ENCODE measurements around the gene C1QTNF1. TPM values are rescaled to one million over a fixed set of nuclear protein-coding genes. Genes with fewer than 3 reads are reported as not detected.
A peak's percentile ranks its signal among the peaks of the same experiment; 100 is the strongest.

The C1QTNF1 gene
- total RNA-seq, 6 donors from 2014 or later, result 9.3 to 30.4 (median 14.1) TPM

DNA sequence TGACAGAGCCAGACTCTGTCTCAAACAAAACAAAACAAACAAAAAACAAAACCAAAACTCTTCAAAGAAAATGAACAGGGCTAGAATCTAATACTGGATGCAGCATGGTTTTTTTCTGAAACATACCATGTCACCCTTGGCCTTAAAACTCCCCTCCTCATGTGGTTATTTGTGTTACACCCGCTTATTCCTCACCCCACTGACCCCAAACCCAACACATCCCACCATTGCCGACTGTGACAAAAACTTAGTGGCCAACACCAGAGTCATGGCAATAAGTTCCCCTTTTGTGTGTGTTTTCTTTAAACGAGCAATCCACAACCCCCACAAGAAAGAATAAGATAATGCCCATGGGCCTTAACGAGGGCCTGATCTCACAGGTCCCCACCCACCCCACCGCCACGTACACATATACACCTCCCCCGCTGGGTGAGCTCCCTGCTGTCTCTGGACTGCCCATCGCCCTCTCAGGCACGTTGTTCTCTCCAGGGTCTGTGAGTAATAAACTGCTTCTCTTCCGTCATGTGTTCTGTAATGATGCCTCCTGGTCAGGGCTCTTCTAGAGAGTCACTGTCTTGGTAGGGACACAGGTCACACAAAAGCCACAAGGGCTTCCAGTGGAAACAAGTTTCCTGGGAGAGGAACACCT lies 33.9 kb downstream of the C1QTNF1 start:
- H3K27ac ChIP-seq, result no peak overlapping the region
- 75 to 78% methylated on average over 10 of the region's 10 CpGs for WGBS, 2 donors
- H3K27me3 ChIP-seq, result no peaks in the 10 kb centered on the region
- H3K4me1 ChIP-seq, result peaks cover 0 to 4% (median 0%) of the 10 kb centered on the region in 4 donors
- H3K36me3 ChIP-seq, result no peaks in the 10 kb centered on the region
- TF ChIP-seq EP300 (IDR thresholded peaks at IDR 0.05) (no peak), POLR2AphosphoS5 (IDR thresholded peaks at IDR 0.05) (no peak), POLR2A (IDR thresholded peaks at IDR 0.05) (no peak)
- TF ChIP-seq, protein P1, sequence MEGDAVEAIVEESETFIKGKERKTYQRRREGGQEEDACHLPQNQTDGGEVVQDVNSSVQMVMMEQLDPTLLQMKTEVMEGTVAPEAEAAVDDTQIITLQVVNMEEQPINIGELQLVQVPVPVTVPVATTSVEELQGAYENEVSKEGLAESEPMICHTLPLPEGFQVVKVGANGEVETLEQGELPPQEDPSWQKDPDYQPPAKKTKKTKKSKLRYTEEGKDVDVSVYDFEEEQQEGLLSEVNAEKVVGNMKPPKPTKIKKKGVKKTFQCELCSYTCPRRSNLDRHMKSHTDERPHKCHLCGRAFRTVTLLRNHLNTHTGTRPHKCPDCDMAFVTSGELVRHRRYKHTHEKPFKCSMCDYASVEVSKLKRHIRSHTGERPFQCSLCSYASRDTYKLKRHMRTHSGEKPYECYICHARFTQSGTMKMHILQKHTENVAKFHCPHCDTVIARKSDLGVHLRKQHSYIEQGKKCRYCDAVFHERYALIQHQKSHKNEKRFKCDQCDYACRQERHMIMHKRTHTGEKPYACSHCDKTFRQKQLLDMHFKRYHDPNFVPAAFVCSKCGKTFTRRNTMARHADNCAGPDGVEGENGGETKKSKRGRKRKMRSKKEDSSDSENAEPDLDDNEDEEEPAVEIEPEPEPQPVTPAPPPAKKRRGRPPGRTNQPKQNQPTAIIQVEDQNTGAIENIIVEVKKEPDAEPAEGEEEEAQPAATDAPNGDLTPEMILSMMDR (IDR thresholded peaks at IDR 0.05), result no peak
- peaks cover 0 to 7% (median 0%) of the 10 kb centered on the region in 4 donors for H3K9me3 ChIP-seq
- DNase-seq (no peak), ATAC-seq (ENCODE audit: low FRiP score in 2 of 2) (peak in 1 of 2 donors; percentile 19)
- H3K4me3 ChIP-seq, result no peak overlapping the region

DNA sequence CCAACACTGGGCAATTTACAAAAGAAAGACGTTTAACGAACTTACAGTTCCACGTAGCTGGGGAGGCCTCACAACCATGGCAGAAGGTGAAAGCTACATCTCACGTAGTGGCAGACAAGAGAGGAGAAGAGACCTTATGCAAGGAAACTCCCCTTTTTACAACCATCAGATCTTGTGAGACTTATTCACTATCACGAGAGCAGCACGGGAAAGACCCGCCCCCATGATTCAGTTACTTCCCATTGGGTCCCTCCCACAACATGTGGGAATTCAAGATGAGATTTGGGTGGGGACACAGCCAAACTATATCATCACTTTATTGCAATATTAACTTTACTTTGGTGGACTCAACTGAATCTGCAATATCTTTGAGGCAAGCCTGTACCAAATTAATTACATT lies 38.7 kb downstream of the C1QTNF1 start:
- ATAC-seq (ENCODE audit: low FRiP score in 2 of 2) (no peak), DNase-seq (no peak)
- no peaks in the 10 kb centered on the region for H3K9me3 ChIP-seq
- H3K4me3 ChIP-seq, result no peak overlapping the region
- 86 to 87% methylated on average over 7 of the region's 7 CpGs for WGBS, 2 donors
- no peak overlapping the region for H3K27ac ChIP-seq
- peaks cover 0 to 4% (median 0%) of the 10 kb centered on the region in 4 donors for H3K4me1 ChIP-seq
- TF ChIP-seq EP300 (IDR thresholded peaks at IDR 0.05) (no peak), POLR2AphosphoS5 (IDR thresholded peaks at IDR 0.05) (no peak), POLR2A (IDR thresholded peaks at IDR 0.05) (no peak)
- TF ChIP-seq, protein P1 (IDR thresholded peaks at IDR 0.05), result no peak
- H3K27me3 ChIP-seq, result no peaks in the 10 kb centered on the region
- no peaks in the 10 kb centered on the region for H3K36me3 ChIP-seq

DNA sequence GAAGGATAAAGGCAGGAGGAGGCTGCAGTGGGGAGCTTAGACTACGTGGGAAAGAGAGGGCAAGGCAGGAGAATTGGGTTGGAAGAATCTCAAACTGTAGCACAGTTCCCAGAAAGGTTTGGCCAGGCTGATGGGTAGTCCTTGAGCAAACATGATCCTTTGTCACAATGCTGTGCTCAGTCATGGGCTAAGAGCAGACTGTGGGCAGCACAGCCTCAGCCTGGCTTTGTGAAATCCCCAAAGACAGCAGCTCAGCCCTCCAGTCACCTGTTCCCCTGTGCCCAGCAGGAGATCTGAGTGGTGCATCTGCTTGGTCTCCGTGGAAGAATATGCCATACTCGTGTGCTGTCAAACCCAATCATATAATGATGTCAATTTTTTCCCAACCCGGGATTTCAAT lies 40.1 kb downstream of the C1QTNF1 start:
- Histone ChIP-seq H3K27me3 (no peaks in the 10 kb centered on the region), H3K4me3 (no peak overlapping the region), H3K9me3 (no peaks in the 10 kb centered on the region), H3K4me1 (no peaks in the 10 kb centered on the region), H3K27ac (no peak overlapping the region), H3K36me3 (no peaks in the 10 kb centered on the region)
- WGBS, 2 donors, result 82 to 83% methylated on average over 4 of the region's 4 CpGs
- TF ChIP-seq POLR2A (IDR thresholded peaks at IDR 0.05) (no peak), POLR2AphosphoS5 (IDR thresholded peaks at IDR 0.05) (no peak), EP300 (IDR thresholded peaks at IDR 0.05) (no peak)
- TF ChIP-seq, protein P1 (IDR thresholded peaks at IDR 0.05), result no peak
- DNase-seq (no peak), ATAC-seq (ENCODE audit: low FRiP score in 2 of 2) (no peak)

DNA sequence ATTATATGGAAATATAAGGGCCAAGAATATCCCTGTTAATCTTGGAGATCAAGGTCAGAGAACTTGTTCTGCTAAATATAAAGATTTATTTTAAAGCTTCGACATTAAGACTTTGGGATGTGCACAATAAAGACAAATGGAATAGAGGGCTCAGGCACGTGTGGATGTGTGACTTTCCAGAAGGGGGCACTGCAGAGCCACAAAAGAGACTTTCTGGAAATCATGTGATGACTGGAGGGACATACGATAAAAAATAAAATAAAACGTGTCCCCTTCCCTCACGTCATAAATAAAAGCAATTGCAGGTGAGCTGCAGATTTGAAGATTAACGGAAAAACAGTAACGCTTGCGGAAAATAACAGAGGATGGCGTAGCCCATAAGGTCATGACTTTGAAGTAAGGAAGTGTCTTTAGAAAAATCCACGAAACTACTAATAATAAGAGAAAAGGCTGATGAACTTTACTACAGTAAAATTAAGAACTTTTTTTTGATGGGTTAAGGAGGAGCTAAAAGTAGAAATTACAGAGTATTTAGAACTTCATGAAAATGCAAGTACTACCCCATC lies 41.2 kb downstream of the C1QTNF1 start:
- no peak overlapping the region for H3K27ac ChIP-seq
- H3K4me3 ChIP-seq, result no peak overlapping the region
- peak in 1 of 2 donors; percentile 51 for ATAC-seq (ENCODE audit: low FRiP score in 2 of 2)

More for the DNA sequence above, 41.2 kb downstream of the C1QTNF1 start:
- Histone ChIP-seq H3K27me3 (no peaks in the 10 kb centered on the region), H3K4me1 (no peaks in the 10 kb centered on the region), H3K9me3 (no peaks in the 10 kb centered on the region), H3K36me3 (no peaks in the 10 kb centered on the region)
- DNase-seq, result no peak
- TF ChIP-seq, protein P1 (IDR thresholded peaks at IDR 0.05), result peak in 5 of 6 experiments; percentile 44 to 57 (median 50)
- no peak for TF ChIP-seq POLR2A (IDR thresholded peaks at IDR 0.05)
- 38 to 39% methylated on average over 10 of the region's 10 CpGs for WGBS, 2 donors
